CD4-positive, alpha-beta T cell treated with Interferon gamma for 1 hour (primary cell): Measurements from ENCODE around the gene CHRNA7.

ENCODE experiments used
- DNase-seq: peaks from one replicate; pipeline ENCODE4 v3.0.0-alpha.2; 2020

CHRNA7 gene

DNA sequence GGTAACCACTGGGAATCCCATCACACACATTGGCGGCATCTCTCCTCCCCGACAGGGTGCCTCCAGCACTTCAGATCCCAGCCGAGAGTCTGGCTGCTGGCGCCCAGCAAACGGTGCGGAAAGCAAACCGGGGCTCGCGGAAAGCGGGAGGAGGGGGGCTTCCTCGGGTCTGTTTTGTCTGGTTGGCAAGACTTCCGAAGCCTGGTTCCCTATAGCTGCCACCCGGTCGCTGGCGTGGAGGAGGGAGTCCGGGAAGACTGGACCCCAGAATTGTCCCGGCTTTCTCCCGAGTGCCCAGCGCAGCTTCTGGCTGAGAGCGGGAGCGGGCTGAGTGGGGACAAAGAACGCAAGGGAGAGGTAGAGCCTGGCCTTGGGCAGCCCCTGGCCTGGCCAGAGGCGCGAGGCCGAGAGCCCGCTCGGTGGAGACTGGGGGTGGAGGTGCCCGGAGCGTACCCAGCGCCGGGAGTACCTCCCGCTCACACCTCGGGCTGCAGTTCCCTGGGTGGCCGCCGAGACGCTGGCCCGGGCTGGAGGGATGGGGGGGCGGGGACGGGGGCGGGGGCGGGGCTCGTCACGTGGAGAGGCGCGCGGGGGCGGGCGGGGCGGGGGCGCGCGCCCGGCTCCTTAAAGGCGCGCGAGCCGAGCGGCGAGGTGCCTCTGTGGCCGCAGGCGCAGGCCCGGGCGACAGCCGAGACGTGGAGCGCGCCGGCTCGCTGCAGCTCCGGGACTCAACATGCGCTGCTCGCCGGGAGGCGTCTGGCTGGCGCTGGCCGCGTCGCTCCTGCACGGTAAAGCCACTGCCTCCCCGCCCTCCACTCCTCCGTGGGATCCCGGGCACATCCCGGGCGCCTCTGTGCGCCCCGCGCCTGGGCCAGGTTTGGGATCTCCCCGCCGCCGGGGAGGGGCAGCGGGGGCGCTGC is at the start of gene CHRNA7:
Gene CHRNA7, plus strand, starts transcription at position 654 of the 920 bp plus-strand sequence. Its CDS starts 80 bp downstream, at position 734.
- DNase-seq: no peak

DNA sequence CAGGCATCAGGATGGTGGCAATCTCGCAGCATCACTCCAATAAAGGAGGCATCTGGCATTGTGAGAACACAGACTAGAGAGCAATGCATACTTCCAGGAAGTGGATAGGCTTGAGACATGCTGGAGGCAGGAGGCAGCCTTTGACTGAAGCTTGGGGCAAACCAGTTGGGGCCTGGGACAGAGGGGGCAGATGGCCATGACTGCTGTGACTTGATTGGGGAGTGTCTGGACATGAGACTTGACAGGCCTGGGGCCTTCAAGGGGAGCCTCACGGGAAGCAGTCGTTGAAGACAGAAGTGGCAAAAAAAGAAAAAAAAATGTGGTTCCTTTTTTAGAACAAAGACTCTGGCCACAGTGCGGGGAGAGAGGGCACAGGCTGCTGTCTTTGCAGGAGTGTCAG is 44.7 kb upstream of the CHRNA7 start:
- DNase-seq: no peak

DNA sequence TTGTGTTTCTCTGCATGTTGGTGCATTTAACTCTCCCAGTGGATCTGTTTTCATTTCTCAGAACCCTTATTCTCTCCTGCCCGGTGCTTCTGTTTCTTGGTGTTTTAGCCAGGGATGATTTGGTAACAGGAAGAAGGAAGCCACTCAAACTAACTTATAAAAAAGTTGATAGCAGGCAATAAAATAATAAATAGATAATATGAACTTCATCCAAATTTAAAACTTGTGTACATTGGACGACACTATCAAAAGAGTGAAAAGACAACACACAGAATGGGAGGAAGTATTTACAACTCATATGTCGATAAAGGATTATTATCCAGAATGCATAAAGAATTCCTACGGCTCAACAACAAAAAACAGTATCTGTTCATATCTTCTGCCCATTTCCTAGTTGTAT is 37.3 kb upstream of the CHRNA7 start:
- DNase-seq: no peak

DNA sequence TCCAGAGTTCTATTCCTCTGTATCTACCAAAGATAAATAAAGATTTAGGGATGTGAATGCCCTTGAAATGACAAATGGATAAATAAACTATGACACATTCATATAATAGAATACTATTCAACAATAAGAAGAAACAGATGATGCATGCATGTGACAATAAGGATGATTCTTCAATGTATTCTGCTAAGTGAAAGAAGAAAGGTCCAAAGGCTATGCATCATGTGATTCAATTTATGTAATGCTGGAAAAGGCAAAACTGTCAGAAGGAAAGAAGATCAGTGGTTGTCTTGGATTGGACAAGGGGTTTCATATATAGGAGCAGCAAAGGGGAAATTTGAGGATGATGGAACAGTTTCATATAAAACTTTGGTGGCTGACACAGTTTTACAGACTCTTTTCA is 32.6 kb upstream of the CHRNA7 start:
- DNase-seq: no peak

DNA sequence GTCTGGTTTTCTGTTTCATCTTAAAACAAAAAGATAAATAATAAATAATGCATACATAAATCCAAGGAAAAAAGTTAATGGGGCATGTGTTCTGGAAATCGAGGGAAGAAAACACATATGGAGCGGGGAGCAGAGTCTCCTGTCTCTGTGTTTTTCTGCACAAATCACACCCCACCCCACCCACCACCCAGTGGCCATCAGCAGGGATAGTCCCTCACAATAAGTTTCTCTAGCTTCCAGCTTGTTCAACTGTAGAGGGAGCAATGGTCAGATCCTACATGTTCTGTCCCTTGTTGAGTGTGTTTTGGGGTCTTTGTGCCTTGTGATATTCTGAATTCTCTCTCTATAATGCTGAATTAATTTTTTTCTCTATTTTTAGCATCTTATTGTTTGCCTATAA is 26.8 kb upstream of the CHRNA7 start:
- DNase-seq: no peak

DNA sequence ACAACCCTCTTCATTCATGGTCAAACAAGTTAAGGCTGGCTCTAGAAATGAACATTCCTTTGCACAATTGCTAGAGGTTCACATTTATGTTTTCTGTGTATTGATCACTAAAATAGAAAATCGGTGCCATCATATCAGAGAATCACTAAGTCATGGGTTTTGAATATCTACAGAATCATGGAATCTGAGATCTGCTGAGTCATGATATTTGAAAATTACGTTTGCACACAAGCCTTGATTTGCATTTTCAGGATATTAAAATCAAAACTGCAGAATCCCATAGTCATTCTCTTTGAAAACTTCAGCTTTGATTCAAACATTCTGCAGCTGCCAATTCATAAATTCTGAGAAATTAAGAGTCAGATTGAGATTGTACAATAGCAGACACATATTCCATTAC is 26.1 kb upstream of the CHRNA7 start:
- no peak for DNase-seq

DNA sequence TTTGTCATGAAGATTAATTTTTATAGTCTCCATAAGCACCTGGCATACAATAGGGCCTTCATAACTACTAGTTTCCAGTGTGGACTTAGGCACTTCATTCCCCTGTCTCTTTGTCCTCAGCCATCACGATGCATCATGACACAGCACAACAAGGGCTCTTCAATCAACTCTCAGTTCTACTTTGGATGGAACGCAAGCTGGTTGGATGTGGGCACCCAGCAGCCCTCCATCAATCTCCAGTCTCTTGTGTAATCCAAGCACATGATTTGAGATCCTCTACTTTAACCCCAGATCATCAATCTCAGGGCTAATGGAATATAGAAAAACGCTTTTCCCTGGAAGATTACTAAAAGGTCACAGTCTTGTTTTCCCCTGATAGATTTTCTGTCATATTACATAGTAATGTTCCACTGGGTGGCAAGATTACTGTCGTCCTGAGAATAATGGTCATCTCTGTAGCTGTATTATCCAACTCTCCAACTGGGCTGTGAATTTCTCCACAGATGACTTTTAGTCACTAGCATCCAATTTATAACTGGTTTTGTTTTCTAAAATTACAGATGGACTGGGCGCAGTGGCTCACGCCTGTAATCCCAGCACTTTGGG is 22.9 kb upstream of the CHRNA7 start:
- DNase-seq: no peak

DNA sequence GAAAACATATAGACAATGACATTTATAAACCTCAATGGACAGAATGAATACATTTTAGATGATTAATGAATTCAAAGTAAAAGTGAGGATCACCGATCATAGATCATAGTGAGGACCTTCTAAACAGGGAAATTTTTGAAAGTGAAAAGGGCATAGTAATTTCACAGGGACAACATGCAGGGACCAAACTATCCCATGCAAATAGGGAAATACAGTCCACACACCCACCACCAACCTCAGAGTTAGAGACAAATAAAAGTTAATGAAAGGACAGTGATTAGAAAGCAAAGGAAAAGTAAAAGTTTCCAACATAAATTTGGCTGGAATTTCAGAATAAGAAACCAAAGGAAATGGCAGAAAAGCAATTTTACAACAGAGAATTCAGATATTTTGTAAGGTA is 15.4 kb upstream of the CHRNA7 start:
- no peak for DNase-seq

DNA sequence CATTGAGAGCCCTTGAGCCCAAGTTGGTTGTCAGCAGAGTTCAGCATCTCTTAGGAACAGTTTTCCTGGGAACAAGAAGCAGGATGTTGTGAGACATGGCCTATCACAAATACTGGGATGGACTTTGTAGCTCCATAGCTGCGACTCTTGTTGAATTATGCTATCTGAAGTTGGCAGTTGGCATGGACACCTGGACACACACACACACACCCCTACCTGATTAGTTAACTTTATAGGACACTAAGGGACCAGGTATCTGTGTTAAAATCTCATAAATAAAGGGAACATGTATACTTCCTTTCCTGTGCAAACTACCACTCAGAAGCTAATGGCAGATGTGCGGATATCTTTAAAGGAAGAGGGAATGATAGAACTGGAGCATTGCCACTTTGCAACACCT is 10.2 kb upstream of the CHRNA7 start:
- DNase-seq: no peak

DNA sequence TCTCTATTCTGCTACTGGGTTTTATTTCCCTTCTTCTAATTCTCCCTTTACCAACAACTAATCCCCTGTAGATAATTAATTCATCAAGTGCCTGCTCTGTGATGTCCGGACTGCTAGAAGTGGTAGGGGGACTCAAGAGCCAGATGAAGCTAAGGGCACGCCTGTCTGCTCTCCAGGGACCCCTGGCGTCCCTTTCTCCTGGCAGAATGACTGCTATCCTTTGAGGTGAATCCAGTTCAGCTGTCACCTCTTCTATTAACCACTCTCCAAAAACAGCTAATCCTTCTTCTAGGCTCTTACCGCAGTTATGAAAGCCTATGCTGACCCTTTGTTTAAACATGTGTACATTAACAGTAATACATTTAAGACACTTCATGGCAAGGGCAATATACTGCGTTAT is 1.4 kb upstream of the CHRNA7 start:
- no peak for DNase-seq

DNA sequence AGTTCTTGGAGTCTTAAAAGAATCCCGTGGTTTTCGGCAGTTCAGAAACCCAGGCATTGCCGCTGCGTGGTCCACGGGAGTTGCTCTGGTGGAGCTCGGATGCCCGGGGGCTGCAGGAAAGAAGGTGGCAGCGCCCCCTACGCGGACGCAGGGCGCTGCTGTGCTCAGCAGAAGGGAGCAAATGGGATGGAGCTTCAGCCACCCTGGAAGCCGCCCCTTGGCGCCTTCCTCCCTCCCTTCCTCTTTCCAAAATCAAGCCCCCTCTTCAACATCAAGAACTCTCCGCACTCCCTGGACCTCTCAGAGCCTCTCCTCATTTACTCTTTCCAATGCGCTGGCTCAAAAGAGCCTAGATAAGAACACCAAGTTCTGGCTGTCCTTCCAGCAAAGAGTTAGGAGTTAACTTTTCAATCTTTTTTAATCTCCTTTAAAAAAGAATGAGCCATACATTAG is 880 bp upstream of the CHRNA7 start:
- no peak for DNase-seq

DNA sequence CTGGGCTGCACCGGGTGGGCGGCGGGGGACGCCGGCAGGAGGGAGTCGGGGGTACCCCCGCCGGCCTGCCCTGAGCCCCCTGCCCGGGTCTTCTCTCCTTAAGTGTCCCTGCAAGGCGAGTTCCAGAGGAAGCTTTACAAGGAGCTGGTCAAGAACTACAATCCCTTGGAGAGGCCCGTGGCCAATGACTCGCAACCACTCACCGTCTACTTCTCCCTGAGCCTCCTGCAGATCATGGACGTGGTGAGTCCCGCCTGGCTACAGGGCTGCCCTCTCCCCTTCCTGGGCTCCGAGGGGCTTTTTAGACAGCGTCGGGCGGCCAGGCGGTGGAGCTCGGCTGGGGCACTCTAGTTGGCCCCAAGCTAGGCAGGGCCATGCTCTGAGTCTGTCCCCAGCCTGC is 480 bp downstream of the CHRNA7 start:
- DNase-seq: no peak

DNA sequence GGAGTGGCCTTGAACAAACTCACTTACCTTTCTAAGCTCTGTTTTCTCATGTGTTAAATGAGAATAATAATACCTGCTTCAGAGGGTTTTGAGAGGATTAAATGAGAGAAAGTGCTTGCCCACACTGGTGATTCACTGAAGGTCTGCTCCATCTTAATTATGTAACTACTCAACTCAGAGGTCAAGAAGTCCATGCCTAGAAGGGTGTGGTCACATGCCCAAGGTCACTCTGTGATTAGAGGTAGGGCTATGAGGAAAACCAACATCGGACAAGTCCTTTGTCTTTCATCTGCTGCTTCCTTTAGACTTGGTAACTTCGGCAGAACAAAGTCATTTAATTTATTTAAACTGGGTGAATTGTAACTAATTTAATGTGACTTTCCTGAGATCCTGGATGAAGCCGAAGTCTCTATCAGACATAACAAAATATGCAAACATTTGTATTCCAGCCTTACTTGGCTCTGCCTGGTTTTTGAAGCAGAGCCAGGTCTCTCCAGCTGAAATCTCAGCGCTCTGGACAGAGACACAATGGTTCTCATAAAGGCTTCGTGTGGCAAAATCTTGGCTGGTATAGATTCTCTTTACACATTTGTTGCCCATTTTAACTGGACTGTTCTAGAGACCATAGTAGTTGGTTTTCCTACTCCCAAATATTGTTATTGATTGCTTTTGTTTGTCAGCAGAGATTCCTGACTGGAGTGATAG is 3.0 kb downstream of the CHRNA7 start:
- DNase-seq: no peak

DNA sequence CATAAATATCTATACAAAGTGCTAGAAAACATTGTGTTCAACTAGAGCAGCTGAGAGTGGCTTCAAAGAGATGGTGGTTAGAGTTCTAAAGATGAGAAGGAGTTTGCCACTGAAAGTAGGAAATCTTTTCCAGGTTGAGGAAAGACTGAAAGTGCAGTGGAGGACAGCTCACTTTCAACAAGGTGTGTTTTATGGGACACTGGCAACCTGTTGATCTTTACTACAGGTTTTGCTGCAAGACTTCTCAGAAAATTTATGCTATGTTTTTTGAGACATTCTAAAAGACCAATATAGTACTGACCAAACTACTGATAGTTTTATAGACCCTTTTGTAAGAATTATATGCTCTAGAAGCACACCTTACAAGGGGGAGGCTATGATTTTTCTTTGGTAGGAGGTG is 3.8 kb downstream of the CHRNA7 start:
- no peak for DNase-seq

DNA sequence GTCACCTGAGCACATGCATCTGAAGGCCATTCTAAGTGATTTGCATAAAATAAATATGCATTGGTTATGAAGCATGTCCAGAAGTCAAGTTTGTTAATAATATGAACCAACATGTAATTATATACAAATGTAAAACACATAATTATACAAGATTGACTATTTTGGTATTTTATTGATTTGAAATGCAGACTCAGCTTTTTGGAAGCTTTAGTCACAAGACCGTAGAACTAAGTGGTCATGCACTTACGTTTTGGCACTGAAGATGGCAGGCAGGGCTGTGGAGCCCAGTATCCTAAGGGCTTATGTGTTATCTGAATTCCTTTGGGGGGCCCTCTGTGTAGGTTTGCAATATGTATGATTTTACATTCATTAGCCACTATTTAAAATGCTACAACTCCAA is 5.0 kb downstream of the CHRNA7 start:
- DNase-seq: no peak

DNA sequence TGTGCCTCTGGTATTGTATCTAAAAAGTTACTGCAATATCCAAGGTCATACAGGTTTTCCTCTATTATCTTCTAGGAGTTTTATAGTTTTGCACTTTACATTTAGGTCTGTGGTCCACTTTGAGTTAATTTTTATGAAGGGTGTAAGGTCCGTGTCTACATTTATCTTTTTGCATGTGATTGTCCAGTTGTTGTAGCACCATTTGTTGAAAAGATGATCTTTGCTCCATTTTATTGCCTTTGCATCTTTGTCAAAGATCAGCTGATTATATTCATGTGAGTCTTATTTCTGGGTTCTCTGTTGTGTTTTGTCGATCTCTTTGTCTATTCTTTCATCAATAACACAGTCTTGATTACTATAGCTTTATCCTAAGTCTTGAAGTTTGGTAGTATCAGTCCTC is 6.7 kb downstream of the CHRNA7 start:
- DNase-seq: no peak

DNA sequence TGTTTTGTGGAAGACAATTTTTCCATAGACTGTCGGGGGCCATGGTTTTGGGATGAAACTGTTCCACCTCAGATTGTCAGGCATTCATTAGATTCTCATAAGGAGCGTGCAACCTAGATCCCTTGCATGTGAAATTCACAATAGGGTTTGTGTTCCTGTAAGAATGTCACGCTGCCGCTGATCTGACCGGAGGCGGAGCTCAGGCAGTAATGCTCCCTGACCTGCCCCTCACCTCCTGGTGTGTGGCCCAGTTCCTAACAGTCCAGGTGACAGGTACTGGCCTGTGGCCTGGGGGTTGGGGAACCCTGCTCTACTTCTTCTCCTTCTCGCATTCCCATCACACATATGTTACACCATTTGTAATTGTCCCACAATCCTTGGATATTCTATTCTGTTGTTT is 11.0 kb downstream of the CHRNA7 start:
- DNase-seq: no peak

DNA sequence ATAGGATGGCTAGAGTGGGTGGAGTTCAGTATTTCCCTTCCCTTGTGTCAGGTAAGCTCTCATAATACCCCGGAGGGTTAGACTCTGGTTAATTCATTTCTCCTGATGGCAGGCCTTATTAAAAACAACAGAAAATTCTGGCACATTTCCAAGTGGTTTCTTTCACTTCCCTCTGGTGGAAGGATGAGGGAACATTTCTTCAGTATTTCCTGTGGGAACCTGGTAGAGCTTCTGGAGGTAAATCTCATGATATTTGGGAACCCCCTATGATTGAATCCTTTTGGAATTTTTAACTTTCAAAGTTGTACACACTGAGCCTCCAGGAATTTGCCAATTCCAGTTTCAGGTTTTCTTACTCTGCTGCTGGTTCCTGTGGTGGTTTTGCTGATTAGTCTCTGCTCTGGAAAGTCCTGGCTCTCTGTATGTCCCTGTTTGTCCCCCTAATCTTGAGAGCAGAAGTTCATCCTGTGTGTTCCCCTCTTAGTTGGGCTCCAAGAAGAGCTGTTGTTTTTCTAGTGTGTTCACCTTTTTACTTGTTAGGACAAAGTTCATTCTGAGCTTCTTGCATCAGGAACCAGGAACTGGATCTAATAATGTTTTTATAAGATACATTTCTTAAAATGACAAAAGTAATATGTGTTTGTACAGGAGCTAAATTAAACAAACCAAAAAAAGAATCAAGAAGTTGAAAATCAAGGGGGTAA is 12.1 kb downstream of the CHRNA7 start:
- no peak for DNase-seq

DNA sequence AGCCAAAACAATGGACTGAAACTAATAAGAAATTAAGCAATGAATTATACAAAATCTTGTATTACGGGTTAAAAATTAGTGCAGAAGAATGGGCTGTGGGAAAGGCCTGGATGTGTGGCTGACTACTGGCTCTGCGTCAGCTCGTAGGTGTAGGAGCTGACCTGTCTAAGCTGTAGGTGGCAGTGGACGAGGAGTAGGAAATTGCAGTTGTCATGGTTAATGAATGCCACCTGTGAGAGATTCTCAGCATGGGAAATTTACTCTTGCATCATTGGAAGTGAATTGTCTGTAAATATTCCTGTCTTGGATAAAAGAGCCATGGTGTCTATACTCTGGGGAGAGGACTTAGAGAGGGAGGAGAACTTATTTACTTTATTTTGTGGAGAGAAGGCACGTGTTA is 23.4 kb downstream of the CHRNA7 start:
- DNase-seq: no peak

DNA sequence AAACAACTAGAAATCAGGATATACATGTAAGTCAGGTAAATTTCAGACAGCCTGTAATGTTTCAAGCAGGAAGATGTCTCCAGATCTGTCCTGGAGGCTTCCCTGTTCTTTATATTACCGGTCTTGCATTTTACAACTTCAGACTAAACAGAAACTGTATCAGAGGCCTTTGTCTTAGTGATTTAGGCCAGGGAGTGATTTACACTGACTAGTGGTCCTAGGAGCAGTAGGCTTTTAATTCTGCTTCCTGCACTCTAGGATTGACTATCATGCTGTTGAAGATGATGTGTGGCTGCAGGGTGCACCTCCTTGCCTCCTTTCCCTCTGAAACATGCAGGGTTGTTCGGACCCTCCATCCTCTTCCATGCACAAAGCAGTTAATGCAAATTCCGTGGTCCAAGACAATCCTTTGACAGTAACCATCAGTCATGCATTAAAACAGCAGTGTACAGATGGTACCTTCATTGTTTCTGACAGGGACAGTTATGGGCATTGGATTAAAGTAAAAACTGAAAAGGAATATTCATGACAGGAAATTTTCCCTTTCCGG is 27.6 kb downstream of the CHRNA7 start:
- no peak for DNase-seq

DNA sequence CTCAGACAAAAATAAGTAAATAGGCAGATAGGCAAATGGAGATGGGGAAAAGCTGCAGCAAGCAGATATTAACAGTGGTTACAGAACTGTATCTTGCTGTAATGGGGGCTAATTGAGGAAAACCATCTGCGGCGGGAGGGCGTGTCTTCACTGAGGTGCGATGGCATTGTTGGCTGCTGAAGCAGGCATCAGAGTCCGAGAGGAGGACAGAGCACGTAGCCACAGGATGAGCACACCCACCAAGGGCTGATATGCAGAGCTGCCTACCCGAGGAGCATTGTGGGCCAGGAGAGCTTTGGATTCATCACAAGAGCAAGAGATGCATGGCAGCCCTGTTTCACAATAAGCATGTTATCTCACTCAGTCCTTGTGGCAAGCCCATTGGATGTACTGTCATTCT is 30.4 kb downstream of the CHRNA7 start:
- no peak for DNase-seq

DNA sequence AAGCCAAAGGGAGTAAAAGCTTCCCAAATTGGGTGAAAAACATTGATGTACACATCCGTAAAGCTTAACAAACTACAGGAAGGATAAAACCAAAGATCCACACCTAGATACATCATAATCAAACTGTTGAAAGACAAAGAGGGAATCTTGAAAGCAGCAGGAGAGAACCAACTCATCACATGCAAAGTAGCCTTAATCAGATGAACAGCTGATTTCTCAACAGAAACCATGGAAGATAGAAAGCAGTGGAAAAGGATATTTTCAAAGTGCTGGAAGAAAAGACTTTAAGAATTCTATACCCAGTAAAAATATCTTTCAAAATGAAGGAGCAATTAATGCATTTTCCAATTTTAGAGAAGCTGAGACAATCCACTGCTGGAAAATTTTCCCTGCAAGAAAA is 36.8 kb downstream of the CHRNA7 start:
- DNase-seq: no peak

DNA sequence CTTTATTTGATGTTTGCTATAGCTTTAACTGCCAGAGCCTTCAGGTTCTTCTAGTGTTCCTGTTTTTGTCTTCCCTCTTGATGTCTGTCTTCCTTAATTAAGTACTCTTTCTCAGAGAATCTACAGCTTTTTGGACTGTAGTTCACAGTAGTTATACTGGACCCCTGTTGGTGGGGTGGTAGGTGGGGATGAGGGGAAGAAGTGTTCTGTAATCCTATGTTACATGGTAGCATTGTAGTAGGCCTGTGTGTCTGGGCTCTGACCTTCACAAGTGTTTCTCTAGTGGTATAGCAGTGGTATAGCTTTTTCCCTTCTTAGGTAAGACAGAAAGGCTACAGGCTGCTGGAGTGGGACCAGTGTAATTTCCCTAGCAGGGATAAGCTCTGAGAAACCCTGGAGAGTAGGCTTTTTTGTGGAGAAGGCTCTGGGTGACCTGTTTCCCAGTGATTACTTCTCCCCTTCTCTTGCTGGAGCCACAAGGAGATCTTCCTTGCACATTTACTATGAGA is 59.6 kb downstream of the CHRNA7 start:
- no peak for DNase-seq
